GM12865 (cell line): ENCODE measurements around the gene MUC6.

Experiments
- DNase-seq: peaks from one replicate; pipeline ENCODE4 v3.0.0; 2010; ENCODE audit warnings: low read depth
- H3K4me3 ChIP-seq: 2 replicates; pipeline ENCODE4 v1.5.1; 2011; ENCODE audit warnings: mild to moderate bottlenecking, low read depth, low read length, control low read depth
- TF ChIP-seq, protein P1 (sequence below): IDR thresholded peaks from 2 replicates; pipeline ENCODE4 v1.5.1; 2011; ENCODE audit warnings: low read length, control low read depth, low read depth, inconsistent platforms; ENCODE audit not compliant: insufficient read depth; ENCODE audit errors: missing control alignments

MUC6 gene

DNA sequence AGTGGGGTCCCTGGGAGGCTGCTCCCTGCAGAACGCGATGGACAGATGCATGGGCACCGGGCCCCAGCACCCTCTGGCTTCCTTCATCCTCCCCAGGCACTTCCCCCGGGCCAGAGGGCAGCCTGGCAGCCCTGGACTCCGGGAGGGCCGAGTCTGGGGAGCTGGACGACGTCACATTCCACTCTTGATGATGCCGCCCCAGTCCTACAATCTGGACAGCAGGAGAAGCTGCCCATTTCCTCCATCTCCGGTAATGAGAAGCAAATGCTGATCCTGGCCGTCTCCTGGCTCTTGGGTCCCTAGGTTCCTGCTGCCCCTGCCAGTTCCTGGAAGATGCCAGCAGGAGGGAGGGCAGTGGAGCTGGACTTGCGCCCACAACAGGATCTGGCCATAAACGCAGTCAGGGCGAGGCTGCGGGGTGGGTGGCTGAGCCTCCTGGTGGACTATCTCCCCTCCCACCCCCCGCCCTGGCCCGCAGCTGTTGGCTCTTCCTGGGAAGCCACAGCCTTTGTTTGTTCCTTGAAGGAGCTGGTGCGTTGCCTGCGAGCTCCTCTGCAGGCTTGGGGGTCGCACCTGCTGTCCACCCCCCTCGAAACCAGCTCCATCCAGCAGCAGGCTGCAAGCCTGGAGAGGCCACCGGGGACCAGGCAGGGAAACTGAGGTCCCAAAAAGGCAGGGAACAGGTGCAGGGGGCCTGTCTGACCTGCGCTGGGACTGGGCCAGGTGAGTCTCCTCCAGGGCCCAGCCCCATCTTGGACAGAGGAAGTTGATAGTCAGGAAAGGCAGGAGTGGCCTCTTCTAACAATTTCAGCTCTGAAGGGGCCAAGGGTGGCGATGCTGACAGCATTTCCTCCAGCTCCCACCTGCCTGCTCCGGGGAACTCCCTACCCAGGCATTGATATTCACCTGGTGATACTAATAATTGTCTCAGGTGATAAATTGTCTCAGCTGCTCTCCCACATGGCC, 17.9 kb upstream of the MUC6 start:
- DNase-seq: no peak
- TF ChIP-seq, protein P1, sequence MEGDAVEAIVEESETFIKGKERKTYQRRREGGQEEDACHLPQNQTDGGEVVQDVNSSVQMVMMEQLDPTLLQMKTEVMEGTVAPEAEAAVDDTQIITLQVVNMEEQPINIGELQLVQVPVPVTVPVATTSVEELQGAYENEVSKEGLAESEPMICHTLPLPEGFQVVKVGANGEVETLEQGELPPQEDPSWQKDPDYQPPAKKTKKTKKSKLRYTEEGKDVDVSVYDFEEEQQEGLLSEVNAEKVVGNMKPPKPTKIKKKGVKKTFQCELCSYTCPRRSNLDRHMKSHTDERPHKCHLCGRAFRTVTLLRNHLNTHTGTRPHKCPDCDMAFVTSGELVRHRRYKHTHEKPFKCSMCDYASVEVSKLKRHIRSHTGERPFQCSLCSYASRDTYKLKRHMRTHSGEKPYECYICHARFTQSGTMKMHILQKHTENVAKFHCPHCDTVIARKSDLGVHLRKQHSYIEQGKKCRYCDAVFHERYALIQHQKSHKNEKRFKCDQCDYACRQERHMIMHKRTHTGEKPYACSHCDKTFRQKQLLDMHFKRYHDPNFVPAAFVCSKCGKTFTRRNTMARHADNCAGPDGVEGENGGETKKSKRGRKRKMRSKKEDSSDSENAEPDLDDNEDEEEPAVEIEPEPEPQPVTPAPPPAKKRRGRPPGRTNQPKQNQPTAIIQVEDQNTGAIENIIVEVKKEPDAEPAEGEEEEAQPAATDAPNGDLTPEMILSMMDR: no peak
- no peak overlapping the region for H3K4me3 ChIP-seq

DNA sequence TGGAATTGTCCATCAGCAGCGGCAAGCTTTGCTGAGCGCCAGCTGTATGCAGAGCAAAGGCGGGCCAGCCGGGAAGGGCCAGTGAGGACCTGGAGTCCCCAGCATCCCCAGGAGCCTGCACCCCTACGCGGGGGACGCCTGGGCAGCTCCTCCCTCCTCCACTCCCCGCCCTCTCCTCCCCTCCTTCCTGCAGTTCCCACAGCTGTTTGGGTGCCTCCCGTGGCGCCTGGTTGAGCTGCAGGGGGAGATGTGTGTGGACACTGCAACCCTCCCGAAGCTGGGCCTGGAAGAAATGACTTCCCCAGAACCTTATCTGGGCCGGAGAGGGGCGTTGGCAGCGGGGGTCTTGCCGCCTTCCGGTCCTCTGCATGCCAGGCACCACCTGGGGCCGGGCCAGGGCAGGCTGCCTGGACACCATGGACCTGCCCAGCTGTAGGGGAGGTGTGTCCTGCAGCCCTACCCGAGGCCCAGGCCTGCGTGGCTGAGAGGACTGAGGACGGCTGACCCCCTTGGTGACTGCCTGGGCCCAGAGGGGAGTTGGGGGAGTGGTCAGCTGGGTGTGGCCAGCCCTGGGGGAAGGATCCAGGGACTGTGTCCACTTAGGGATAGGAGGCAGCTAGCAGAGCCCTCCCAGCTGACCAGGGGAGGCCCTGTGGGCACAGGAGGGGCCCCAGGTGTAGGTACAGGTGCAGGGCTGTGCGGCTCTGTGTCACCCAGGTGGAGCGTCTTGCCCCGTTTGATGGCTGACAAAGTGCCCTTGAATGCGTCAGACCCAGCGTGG, 16.8 kb upstream of the MUC6 start:
- TF ChIP-seq, protein P1: no peak
- no peak for DNase-seq
- no peak overlapping the region for H3K4me3 ChIP-seq

DNA sequence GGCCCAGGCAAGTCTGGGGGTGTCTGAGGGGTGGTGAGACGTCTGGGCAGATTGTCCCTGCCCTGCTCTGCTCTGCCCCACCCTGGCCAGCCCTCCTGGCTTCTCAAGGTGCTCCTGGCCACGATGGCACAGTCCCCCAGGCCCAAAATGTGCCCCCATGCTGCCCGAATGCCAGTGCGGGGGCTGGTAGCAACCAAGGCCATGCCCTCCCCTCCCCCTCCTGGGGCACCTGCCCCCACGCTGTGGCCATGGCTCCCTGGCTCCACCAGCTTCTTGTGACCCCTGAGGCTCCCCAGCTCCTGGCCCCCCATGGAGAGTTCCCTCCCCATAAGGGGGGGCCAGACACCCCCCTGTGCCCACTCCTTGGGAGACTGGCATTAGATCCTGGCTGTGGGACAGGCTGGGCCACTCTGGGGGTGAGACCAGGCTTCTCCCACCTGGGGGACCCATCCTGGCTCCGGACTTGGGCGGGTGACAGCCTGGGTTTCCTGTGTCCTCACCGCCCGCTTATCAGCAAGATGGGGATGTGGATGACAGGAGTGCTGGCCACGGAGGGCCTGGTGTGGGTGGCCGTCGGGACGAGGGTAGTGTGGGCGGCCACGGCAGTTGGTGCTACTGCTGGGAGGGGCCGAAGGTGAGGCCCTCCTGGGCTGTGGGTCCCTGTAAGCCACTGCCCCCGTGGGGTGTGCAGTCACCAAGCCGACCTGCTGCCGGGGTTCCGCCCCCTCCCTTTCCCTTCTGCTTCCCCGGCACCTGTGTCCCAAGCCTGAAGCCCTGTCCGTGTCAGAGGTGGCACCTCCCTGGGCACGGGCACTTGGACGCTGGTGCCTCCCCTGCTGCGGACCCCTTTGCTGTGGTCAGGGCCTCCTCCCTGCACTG, 15.9 kb upstream of the MUC6 start:
- TF ChIP-seq, protein P1: no peak
- H3K4me3 ChIP-seq: no peak overlapping the region
- no peak for DNase-seq

DNA sequence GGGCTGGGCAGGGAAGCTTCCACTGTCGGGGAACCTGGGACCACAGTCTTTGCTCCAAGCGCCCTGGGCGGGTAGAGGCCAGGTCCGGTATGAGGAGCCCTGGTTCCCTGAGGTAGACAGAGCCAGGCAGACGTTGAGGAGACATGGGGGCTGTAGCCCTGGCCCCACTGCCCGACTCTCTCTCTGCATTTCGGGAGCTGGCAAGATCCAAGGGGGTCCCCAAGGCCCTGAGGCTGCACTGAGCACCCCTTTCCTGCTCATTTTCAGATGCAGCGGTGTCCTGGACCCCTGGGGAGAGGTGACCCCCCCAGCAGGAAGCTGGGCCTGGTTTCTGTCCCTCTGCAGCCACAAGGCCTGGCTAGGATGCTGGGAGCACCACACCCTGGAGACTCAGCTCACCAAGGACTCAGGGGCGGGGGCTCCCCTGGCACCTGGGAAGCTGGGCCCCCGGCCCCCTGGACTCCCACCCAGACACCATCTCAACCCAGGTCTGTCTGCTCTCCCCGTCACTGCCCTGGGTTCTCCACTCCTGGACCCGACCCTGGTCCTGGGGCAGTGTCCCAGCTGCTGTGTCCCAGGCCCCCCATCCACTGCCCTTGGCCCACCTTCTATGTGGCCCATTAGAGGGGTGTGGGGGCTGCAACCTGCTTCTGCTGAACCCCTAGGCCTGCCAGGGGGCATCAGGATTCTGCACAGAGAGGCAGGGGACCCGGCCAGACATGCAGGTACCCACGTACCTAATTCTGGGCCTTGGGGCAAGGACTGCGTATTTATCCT, 15.0 kb upstream of the MUC6 start:
- no peak overlapping the region for H3K4me3 ChIP-seq
- TF ChIP-seq, protein P1: no peak
- DNase-seq: no peak

DNA sequence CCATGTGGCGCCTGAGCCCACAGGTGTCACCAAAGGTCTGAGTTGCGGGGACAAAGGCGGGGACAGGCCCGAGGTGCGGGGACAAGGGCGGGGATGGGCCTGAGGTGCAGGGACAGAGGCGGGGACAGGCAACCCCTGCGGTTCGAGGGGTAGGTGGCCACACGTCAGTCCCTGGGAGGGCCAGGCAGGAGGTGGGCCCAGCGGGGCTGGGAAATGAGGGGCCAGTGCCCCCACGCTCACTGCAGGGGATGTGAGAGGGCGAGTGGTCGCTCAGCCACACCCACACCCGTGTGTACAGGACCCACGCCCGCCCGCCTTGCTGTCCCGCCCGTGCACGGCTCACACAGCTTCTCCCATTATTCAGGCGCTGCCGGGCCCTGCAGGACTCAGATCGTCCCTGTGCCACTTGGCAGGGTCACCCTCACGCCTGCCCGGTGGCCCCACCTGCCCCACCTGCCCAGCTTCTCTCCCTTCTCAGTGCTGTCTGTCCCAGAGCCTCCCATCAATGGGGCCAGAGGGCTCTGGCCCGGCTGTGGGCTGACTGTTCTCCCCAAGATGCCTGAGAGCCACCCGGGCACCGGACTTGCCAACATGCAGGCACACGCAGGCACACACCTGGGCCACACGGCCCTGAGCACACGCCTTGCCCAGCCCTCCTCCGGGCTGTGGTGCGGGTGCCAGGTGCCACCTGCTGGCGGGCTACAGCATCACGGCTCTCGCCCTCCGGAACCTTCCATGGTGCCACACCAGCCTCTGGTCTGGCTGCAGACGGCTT, 14.2 kb upstream of the MUC6 start:
- TF ChIP-seq, protein P1: peak; percentile 98
- no peak overlapping the region for H3K4me3 ChIP-seq
- peak; percentile 80 for DNase-seq
